ENCODE measurements around the gene FGD3.
A peak's percentile ranks its signal among the peaks of the same experiment; 100 is the strongest.

The FGD3 gene

GRCh38 chr9:93057703-93058354, 110.5 kb downstream of the FGD3 start:
- no peak for DNase-seq

- DNase-seq, result no peak
Measured at GRCh38 chr9:93058355-93059010, 111.2 kb downstream of the FGD3 start, which contains the start of gene SUSD3. SUSD3 (plus strand) TSS chr9:93058701; CDS start chr9:93058743, 42 bp downstream.

- no peak for DNase-seq
Measured at GRCh38 chr9:93059011-93059714, 111.8 kb downstream of the FGD3 start.

GRCh38 chr9:93059715-93060578, 112.6 kb downstream of the FGD3 start:
- no peak for DNase-seq

GRCh38 chr9:93060746-93061259, 113.5 kb downstream of the FGD3 start:
- DNase-seq, result peak; percentile 34

GRCh38 chr9:93061260-93061751, 114.0 kb downstream of the FGD3 start:
- DNase-seq, result no peak

GRCh38 chr9:93061791-93062763, 114.8 kb downstream of the FGD3 start:
- DNase-seq, result no peak

GRCh38 chr9:93064392-93065134, 117.2 kb downstream of the FGD3 start:
- no peak for DNase-seq

GRCh38 chr9:93065135-93065720, 117.9 kb downstream of the FGD3 start:
- no peak for DNase-seq

- DNase-seq, result no peak
Measured at GRCh38 chr9:93066978-93067603, 119.8 kb downstream of the FGD3 start.

- no peak for DNase-seq
Measured at GRCh38 chr9:93068956-93069355, 121.6 kb downstream of the FGD3 start.

- no peak for DNase-seq
Measured at GRCh38 chr9:93071464-93071863, 124.1 kb downstream of the FGD3 start.

GRCh38 chr9:93072383-93072795, 125.1 kb downstream of the FGD3 start:
- peak; percentile 13 for DNase-seq

- DNase-seq, result no peak
Measured at GRCh38 chr9:93076101-93076791, 128.9 kb downstream of the FGD3 start.

- no peak for DNase-seq
Measured at GRCh38 chr9:93076792-93077128, 129.4 kb downstream of the FGD3 start.

GRCh38 chr9:93077367-93077766, 130.0 kb downstream of the FGD3 start:
- DNase-seq, result no peak

GRCh38 chr9:93077811-93078210, 130.5 kb downstream of the FGD3 start:
- no peak for DNase-seq

- no peak for DNase-seq
Measured at GRCh38 chr9:93079371-93079770, 132.0 kb downstream of the FGD3 start.

GRCh38 chr9:93080406-93080805, 133.1 kb downstream of the FGD3 start:
- DNase-seq, result no peak

Measured in HCEC 1CT (cell line).